Activated T-helper 1 cell treated with Interleukin-2 at 50 U/mL for 16 hours (primary cell): Measurements from ENCODE around the gene CHERP.
A peak's percentile ranks its signal among the peaks of the same experiment; 100 is the strongest.
"Not testable (repeated sequence)": the region's sequence is repeated elsewhere in the genome, so short reads cannot be mapped to it uniquely, and the experiment has no call there.

ENCODE experiments used
- DNase-seq: peaks from one replicate; pipeline ENCODE4 v3.0.0-alpha.2; 2020; ENCODE audit warnings: low read depth

Gene CHERP

DNA sequence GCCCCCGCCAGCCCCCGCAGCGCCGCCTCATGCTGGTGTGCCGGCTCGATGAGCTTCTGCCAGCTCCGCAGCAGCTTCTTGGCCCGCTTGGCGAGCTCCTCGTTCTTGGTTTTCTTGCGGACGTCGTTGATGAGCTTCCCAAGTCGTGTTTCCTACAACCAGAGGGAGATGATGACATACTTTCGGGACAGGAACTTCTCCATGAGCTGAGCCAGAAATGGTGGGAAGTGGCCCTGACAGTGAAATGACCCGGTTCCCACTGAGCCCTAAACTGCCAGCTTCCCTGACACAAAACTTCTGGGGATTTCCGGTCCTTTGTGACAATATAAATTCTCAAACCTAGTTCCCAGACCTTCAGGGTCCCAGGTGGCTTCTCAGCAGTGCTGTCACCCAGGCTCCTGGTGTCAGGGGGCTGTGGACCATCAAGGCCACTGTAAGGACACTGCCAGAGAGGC, 35.3 kb upstream of the CHERP start:
- no peak for DNase-seq

DNA sequence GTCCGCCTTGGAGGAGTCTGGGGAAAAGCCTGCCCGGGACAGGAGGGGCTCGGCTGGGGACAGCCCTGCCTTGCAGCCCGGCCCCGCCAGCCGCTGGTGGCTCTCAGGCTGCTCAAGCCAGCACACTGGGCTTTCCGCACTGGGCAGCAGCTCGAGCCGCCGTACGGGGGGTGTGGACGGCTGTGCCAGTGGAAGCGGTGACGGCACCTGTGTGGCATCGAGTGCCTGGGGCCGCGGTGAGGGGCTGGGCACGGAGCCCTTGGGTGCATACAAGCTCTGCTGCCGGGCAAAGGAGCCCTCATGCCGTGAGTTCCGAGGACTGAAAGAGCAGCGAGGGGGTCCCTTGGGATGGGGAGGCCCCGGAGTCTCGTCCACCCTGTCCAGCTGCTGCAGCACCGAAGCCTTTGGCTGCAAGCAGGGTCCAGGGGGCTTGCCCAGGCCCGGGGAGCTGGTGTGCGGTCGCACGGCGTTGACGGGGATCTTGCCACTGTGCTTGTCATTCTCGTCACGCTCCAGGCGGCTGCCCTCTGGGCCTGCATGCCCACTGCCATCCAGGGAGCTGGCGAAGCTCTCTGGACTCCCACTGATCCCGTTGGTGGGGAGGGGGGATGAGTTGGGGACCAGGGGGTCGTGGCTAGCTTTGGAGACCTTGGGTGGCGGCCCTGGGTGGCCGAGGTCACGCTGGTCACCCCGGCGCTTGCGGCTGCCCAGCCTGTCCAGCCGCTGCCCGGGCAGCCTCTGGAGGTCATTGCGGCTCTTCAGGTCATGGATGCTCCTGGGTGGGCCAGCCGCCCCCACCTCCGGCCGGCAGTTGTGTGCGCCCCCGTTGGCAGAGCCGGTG, 34.7 kb upstream of the CHERP start:
- DNase-seq = no peak

DNA sequence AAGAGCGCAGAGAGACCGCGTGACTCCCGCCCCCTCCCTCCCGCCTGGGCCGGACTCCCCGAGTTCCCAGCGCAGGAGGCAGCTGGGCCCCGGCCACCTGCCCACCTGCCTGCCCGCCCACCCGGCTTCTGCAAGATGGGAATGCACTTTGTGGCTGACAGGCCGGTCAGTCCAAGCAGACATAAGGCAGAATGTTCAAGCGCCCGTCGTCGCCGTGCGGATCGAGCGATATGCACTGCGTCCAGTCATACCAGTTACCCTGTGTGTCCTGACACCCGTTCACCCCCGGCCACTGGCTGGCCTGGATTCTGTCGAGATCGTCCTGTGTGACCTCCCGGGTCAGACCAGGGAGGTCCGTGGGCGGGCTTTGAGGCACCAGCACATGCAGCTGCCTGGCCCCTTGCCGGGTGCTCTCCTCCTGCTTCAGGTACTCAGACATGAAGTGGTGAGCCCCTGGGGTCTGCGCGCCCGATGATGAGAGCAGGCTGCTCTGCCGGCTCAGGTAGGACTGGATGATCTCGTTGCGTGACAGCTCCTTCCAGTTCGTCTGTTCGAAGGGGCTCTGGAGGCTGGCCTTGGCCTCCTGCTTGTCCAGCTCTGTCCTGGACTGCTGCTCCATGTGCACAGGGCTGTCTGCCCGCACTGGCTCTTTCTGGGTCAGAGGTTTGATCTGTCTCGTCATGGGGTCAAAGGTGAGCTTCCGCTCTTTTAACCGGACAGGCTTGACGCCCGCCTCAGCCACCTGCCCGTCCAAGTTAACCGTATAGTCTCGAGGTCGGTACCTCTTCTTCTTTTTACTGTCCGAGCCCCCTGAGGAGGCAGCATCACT, 33.8 kb upstream of the CHERP start:
- no peak for DNase-seq

DNA sequence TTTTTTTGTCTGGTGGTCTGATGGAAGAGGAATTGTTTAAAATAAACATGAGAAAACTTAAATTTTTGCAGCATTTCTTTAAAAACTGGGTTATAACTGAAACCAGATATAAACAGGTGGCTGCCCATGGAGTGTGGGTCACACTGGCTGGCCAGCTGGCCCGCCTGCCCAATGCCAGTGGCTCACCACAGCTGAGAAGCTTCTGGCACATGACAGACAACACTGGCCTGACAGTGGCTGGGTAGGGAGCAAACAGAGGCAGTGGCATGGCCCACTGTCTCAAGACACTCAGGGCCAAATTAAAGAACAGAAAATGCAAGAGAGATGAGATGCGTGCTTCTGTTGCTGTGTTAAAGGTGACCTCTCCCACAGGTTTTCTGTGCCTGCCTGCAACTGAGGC, 33.0 kb upstream of the CHERP start:
- no peak for DNase-seq

DNA sequence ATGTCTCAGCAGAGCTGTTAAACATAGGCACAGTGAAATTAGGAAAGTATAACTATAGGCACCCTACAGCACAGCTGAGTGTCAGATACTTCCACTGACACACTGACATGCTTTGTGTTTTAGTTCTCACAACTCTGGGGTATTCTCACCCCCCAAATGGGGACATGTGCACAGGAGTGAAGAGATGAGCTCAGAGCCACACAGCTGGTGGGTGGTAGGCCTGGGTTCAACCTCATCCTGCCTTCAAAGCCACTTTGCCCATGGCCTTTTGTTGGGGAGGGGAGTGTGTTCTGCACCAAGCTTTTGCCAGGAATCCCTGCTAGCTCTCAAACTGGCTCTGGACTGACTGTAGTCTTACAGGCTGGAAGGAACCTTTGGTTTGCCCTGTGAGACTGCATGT, 31.7 kb upstream of the CHERP start:
- DNase-seq = no peak

DNA sequence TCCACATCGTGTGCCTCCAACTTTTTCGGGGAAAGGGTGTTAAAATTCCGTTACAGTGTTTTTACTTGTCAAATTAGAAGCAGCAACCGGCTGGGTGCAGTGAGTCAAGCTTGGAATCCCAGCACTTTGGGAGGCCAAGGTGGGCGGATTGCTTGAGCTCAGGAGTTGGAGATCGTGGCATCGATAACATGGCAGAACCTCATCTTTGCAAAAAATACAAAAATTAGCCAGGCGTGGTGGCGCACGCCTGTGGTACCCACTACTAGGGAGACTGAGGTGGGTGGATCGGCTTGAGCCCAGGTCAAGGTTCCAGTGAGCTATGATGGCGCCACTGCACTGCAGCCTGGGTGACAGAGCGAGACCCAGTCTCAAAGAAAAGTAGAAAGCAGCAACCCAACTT, 31.1 kb upstream of the CHERP start:
- no peak for DNase-seq

DNA sequence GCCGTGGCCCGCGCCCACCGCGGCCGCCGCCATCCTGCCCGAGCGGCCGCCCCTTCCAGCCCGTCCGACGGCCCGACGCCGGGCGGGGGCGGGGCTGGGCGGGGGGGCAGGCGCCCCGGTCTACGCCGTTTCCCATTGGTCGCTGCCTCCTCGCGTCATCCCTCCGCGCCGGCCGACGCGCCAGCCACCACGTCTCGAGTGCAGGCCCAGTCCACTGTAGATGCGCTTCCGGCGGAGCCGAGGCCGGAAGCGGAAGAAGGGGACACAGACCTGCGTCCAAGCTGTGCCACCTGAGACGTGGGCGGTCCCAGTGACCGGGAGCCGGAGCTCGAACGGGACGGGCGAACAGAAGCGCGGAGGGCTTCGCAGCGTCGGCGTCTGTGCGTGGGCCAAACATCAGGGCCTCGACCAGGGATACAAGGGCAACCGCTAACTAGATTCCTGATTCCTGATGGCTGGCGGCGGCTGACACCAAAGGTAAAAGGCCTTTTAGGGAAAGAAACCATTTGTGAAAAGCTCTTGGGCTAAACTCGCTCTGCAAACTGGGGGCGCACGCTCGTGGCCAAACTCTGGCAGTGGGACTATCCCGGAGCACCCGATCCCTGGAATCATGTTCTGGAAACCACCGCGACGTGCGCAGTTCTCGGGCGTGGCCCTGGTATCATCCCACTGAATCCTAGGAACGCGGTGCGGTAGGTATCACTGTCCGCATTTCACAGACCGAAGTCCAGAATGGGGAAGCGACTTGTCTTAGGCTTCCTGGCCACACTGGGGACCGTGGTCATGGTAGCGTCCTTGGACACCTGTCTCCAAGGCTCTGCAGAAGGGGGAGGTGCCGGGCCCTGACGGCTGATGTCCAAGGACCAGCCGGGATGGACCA, 30.3 kb upstream of the CHERP start, which contains the start of gene SLC35E1:
SLC35E1 (minus strand) TSS at position 84 of the 880 bp plus-strand sequence; CDS start at position 33, 51 bp downstream.
- DNase-seq = peak; percentile 87

DNA sequence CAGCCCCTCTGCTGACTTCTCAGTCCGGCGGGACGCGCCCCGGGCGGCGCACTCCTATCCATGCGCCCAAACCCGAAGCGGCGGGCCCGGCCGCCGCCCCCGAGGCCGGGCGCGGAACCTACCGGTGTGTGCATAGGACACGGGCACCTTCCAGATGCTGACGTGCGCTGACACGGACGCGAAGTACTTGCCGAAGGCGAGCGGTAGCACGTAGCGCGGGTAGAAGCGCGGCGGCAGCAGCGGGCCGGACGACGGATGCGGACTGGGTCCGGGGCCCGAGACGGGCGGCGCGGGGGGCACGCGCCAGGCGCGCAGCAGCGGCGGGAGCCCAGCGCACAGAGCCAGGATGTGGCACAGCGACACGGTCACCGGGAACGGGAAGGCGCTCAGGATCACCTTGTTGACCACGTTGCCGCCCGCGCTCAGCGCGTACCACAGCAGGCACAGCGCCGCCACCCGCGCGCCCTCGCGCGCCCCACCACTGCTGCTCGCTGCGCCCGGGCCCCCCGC, 29.6 kb upstream of the CHERP start:
- no peak for DNase-seq

DNA sequence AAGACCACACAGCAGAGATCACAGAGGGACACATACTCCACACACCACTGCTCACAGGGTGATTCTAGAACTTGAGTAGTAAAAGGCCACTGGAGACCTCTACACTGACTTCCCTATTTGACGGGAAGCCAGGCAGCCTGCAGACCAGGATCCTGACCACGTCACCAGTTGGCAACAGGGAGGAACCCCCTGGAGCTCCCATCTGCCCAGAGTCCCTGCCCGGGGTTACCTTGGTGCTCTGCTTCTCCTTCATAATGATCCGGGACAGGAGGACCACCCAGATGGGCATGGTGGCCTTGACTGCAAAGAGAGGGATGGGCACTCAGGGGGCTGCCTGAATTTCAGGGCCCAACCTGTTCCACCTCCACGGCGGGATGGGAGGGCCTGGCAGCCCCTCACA, 29.0 kb upstream of the CHERP start:
- DNase-seq = no peak

DNA sequence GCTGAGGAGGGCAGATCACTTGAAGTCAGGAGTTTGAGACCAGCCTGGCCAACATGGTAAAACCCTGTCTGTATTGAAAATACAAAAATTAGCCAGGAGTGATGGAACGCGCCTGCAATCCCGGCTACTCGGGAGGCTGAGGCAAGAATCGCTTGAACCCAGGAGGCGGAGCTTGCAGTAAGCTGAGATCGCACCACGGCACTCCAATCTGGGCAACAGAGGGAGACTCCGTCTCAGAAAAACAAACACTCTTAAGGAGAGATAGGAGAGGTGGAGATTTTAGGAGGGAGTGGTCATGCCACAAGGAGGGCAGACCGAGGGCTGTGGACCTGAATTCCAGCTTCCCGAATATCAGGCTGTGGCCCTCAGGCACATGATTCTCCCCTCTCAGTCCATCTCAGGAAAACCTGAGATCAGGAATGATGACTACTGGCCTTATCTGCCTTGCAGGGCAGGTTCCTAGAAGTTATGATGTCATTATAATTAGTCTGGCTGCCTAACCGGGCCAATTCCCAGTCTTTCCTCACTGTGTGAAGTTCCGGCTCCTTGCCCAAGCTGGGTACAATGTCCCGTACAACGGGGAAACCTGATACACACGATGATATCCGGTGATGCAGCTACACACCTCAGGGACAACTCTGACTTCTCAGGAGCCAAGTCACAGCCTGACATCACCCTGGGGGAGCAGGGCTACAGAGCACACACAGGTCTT, 27.5 kb upstream of the CHERP start:
- no peak for DNase-seq

DNA sequence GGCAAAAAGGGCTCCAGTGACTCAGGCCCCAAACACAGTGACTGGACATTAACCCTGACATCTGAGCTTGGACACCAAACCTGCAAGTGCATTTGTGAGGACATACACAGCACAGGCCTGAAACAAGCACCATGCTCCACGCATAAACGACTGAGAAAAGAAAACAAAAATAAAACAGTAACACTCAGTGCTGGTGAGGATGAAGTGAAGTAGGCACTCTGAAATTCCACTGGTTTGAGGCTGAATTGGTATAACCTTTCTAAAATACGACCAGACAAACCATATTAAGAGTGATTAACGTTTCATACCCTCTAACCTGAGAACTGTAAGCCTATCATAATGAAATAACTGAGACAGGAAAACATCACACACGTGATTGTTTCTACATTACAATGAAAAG, 24.5 kb upstream of the CHERP start:
- DNase-seq = no peak

DNA sequence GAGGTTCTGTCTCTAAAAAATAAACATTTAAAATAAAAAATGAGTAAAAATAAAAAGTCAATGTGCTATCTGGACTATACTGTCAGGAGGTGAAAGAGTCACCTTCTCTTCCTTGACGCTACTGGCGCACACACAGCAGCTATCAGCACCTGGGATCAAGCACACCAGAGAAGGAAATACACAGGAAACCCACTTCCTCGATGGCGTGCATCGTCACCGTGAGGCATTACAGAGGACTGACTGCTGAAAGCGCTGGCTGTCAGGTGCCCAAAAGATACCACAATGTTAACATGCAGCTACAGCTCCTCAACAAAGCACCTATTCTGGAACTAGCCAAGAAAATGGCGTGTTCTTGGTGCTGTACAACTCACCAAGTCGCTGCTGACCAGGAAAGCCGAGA, 23.9 kb upstream of the CHERP start:
- DNase-seq = peak; percentile 72

DNA sequence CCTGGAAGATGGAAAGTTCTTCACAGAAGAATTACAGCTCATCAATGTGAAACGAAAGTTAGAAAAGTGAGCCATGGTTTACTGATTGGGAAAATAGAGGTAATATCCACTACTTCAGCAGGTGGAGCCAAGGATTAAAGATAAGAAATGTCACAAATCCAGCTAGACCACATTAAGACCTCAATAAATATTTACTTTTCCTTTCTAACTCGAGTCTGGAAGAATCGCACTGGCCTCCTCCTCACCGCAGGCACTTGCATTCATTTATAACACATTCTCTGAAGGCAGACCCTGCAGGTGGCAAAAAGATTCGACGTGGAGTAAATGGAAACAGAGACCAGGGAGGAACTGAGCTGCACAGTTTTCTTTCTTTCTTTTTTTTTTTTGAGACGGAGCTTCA, 22.6 kb upstream of the CHERP start:
- no peak for DNase-seq

DNA sequence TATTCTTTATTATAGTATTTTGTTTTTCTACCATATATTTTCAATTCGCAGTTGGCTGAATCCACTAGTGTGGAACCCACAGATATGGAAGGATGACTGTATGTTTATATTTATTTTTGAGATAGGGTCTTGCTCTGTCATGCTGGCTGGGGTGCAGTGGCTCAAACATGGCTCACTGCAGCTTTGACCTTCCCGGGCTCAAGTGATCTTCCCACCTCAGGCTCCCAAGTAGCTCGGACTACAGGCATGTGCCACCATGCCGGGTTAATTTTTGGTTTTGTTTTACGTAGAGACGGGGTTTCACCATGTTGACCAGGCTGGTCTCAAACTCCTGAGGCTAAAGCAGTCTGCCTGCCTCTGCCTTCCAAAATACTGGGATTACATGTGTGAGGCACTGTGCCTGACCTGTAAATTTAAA, 20.4 kb upstream of the CHERP start:
- no peak for DNase-seq

DNA sequence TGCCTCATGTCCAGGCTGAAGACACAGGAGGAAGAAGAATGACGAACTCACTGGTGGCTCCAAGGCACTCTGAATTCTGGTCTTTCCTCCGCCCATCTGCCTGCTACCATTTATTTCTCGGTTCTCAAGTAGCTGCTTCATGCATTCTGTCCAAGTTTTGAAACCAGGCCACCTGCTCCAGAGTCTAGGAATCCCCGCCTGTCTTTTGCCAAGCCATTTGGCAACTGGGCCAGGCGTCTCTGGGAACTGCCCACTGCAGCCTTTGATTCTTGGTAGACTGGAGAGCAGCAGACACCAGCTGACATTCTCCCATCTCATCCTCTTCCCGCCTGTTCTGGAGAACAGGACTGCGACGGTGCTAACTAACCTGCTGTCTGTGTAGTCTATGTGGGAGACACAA, 19.1 kb upstream of the CHERP start:
- DNase-seq = no peak

DNA sequence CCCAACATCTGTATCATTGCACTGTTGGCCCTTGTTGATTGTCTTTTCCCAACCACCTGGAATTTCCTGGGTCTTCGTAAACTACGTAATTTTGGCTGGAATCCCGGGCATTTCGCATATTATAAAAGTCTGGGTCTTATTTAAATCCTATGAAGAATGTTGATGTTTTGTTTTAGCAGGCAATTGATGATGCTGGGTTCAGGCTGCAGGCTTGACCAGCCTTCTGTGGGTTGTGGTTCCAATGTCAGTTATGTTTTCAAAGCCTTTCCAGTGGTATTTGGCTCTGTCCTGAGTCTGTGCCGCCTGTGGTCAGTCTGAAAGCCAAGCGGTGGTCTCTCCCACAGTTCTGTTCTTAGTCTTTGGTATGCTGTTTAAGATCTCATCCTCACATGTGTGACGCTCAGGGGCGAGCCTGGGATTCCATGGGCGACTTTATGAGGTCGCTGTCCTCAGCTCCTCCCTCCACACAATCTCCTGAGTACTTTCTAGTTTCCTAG, 17.6 kb upstream of the CHERP start:
- no peak for DNase-seq

DNA sequence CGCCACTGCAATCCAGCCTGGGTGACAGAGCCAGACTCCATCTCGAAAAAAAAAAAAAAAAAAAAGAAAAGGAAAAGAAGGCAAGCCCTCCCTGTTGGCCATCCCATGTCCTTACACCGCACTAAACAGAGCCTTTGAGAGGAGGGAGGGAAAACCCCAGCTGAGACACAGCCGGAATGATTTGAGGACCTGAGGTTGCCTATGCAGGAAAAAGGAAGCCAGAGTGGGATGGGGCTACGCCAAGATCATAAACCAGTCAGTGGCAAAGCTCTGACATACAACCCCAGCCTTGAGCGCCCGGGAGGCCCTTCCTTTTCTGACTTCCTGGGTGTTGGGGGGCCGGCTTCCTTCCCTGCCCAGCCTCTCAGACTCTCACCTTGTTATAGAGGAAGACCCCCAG, 12.5 kb upstream of the CHERP start:
- no peak for DNase-seq

DNA sequence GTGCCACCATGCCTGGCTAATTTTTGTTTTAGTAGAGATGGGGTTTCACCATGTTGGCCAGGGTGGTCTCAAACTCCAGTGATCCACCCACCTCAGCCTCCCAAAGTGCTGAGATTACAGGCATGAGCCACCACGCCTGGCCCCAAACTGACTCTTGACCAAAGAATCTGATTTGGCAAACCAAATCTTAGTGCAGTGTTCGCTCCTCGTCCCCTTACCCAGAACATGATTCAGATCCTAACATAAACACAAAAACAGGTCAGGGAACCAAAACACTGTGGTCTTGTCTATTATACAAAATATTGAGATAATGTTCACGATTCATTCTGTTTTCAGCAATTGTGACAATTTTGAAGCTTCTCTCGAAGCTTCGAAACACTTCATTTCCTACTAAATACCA, 9.7 kb upstream of the CHERP start:
- DNase-seq = not testable (repeated sequence)

DNA sequence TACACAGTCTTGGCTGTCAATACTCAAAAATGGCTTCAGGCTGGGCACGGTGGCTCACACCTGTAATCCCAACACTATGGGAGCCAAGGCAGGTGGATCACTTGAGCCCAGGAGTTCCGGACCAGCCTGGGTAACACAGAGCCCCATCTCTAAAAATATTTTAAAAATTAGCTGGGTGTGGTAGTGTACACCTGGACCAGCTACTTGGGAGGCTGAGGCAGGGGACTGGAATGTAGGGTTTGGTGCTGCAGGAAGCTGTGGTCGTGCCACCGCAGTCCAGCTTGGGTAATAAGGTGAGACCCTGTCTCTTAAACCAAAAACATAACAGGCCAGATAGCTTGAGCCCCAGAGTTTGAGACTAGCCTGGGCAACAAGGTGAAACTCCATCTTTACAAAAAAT, 6.7 kb upstream of the CHERP start:
- no peak for DNase-seq

DNA sequence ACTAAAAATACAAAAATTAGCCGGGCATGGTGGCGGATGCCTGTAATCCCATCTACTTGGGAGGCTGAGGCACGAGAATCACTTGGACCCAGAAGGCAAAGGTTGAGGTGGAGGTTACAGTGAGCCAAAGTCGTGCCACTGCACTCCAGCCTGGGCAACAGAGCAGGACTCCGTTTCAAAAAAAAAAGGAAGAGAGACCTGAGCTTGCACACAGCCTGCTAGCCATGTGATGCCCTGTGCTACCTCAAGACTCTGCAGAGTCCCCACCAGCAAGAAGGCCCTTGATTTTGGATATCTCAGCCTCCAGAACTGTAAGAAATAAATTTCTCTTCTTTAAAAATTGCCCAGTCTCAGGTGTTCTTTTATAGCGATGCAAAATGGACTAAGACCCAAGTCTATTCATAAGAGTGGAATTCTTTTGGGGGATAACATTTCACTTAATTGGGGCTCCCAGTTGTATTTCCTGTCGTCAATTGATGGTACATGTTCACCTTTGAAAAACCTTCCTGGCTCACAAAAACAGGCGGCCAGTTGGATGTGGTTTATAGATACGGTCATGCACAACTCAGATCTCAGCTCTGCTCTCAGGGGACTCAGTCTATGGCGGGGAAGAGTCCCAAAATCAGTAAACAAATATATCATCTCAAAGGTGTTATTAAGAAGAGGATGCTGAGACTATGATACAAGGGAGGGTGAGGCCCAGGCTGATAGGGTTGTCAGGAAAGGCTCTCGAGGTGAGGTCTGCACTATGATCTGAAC, 2.4 kb upstream of the CHERP start:
- no peak for DNase-seq
